ENCODE measurements around the gene KIF19. TPM values are rescaled to one million over a fixed set of nuclear protein-coding genes. Genes with fewer than 3 reads are reported as not detected.

Gene KIF19
- total RNA-seq, 4 donors from 2014 or later, result 0.41 to 1.8 (median 0.62) TPM; not detected in 1

DNA sequence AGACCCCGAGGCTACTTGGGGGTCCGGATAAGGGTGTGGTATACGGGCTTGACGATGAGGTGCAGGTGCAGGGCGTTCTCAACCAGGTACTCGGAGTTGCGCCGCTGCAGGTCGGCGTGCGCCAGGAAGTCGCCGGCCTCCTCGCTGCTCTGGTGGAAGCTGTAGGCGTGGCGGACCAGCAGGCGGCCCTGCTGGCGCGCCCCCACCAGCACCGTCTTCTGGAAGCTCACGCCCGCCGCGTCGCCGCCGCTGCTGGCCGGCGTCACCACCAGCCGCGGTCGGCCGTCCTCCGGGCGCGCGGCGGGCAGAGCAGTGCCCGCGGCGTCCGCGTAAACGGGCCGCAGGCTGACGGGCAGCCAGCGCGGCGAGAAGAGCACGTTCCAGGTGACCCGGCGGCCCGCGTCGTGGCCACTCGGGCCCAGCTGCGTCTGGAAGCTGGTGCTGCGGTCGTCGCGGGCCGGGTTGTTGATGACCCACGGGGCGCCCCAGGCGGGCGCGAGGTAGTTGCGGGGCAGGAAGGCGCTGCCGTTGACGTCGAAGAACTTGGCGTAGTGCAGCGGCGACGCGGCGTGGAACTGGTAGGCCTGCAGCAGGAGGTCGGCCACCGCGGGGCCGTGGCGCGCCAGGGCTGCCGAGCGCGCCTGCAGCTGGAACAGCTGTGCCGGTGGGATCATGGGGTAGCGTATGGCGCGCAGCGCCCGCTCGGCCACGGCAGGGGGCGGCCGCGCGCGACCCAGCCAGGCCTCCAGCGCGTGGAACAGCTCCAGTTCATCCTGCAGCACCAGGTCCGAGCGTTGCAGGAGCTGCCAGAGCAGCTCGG lies 30.8 kb downstream of the KIF19 start:
- ATAC-seq, result no peak
- peak overlapping the region in 1 of 4 donors; percentile 19 for H3K4me3 ChIP-seq

DNA sequence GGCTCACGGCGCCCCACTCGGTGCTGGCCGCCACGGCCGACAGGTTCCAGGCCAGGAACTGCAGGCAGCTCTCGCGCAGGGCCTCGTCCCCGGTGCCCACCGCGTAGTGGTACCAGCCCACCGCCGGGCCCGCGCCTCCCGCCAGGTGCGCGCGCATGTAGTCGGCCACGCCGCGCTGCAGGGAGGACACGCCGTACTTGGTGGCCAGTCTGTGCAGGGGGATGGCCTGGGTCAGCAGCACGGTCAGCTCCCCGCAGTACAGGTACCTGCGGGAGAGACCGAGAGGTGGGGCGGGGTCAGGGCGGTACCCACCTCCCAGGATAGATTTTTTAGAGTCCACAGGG lies 31.4 kb downstream of the KIF19 start:
- intact Hi-C loops (cut with DNase I; ENCODE audit: low total_unique reads) (no loop called here), in situ Hi-C loops (cut with MboI; ENCODE audit: low sequenced_read_pairs in 4 of 4) (loop anchor here in 1 of 4 donors (25.0 kb wide), 1 partner anchor 145 kb away; the partner anchor contains the start of genes RPL38 and TTYH2)
- H3K4me1 ChIP-seq, result no peaks in the 10 kb centered on the region
- no peaks in the 10 kb centered on the region for H3K36me3 ChIP-seq
- H3K4me3 ChIP-seq, result peak overlapping the region in 1 of 4 donors; percentile 19
- no peak overlapping the region for H3K27ac ChIP-seq
- ATAC-seq (no peak), DNase-seq (no peak)
- H3K27me3 ChIP-seq, result peaks cover 74 to 76% (median 74%) of the 10 kb centered on the region in 3 donors
- no peaks in the 10 kb centered on the region for H3K9me3 ChIP-seq
- TF ChIP-seq, protein P1, sequence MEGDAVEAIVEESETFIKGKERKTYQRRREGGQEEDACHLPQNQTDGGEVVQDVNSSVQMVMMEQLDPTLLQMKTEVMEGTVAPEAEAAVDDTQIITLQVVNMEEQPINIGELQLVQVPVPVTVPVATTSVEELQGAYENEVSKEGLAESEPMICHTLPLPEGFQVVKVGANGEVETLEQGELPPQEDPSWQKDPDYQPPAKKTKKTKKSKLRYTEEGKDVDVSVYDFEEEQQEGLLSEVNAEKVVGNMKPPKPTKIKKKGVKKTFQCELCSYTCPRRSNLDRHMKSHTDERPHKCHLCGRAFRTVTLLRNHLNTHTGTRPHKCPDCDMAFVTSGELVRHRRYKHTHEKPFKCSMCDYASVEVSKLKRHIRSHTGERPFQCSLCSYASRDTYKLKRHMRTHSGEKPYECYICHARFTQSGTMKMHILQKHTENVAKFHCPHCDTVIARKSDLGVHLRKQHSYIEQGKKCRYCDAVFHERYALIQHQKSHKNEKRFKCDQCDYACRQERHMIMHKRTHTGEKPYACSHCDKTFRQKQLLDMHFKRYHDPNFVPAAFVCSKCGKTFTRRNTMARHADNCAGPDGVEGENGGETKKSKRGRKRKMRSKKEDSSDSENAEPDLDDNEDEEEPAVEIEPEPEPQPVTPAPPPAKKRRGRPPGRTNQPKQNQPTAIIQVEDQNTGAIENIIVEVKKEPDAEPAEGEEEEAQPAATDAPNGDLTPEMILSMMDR (IDR thresholded peaks at IDR 0.05 in 4 of 5, conservative IDR thresholded peaks at IDR 0.05 in 1 of 5), result no peak
- TF ChIP-seq POLR2A (IDR thresholded peaks at IDR 0.05), result no peak

More for the DNA sequence above, 30.8 kb downstream of the KIF19 start:
- no peak overlapping the region for H3K27ac ChIP-seq
- intact Hi-C loops (cut with DNase I; ENCODE audit: low total_unique reads) (no loop called here), in situ Hi-C loops (cut with MboI; ENCODE audit: low sequenced_read_pairs in 4 of 4) (loop anchor here in 1 of 4 donors (25.0 kb wide), 1 partner anchor 145 kb away; the partner anchor contains the start of genes RPL38 and TTYH2)
- no peak for DNase-seq
- H3K27me3 ChIP-seq, result peaks cover 77 to 81% (median 80%) of the 10 kb centered on the region in 3 donors
- no peaks in the 10 kb centered on the region for H3K9me3 ChIP-seq
- TF ChIP-seq POLR2A (IDR thresholded peaks at IDR 0.05), result no peak
- TF ChIP-seq, protein P1 (IDR thresholded peaks at IDR 0.05 in 4 of 5, conservative IDR thresholded peaks at IDR 0.05 in 1 of 5), result no peak
- H3K36me3 ChIP-seq, result no peaks in the 10 kb centered on the region
- H3K4me1 ChIP-seq, result no peaks in the 10 kb centered on the region

GRCh38 chr17:74358697-74359096 lies 32.7 kb downstream of the KIF19 start:
- in situ Hi-C loops (cut with MboI; ENCODE audit: low sequenced_read_pairs in 4 of 4), result loop anchor here in 1 of 4 donors (25.0 kb wide), 1 partner anchor 146 kb away; the partner anchor contains the start of genes RPL38 and TTYH2

GRCh38 chr17:74359916-74360315 lies 33.9 kb downstream of the KIF19 start:
- Histone ChIP-seq H3K36me3 (no peaks in the 10 kb centered on the region), H3K9me3 (no peaks in the 10 kb centered on the region), H3K4me3 (no peak overlapping the region), H3K4me1 (no peaks in the 10 kb centered on the region), H3K27ac (no peak overlapping the region), H3K27me3 (peaks cover 50 to 52% (median 51%) of the 10 kb centered on the region in 3 donors)
- intact Hi-C loops (cut with DNase I; ENCODE audit: low total_unique reads) (loop anchor here (10.0 kb wide), 1 partner anchor 145 kb away; the partner anchor contains the start of gene TTYH2), in situ Hi-C loops (cut with MboI; ENCODE audit: low sequenced_read_pairs in 4 of 4) (loop anchor here (10.0 to 25.0 kb wide), 3 partner anchors 55 to 155 kb away; partner anchors contain the start of genes RPL38 (in 3 of the 4) and TTYH2 (in 1 of the 4))
- ATAC-seq (no peak), DNase-seq (no peak)
- TF ChIP-seq POLR2A (IDR thresholded peaks at IDR 0.05), result no peak
- TF ChIP-seq, protein P1 (IDR thresholded peaks at IDR 0.05 in 4 of 5, conservative IDR thresholded peaks at IDR 0.05 in 1 of 5), result no peak

More at GRCh38 chr17:74358697-74359096, 32.7 kb downstream of the KIF19 start:
- Histone ChIP-seq H3K36me3 (no peaks in the 10 kb centered on the region), H3K4me3 (no peak overlapping the region), H3K27me3 (peaks cover 63 to 64% (median 63%) of the 10 kb centered on the region in 3 donors), H3K27ac (no peak overlapping the region), H3K9me3 (no peaks in the 10 kb centered on the region), H3K4me1 (no peaks in the 10 kb centered on the region)
- ATAC-seq (no peak), DNase-seq (no peak)
- intact Hi-C loops (cut with DNase I; ENCODE audit: low total_unique reads), result no loop called here
- TF ChIP-seq, protein P1 (IDR thresholded peaks at IDR 0.05 in 4 of 5, conservative IDR thresholded peaks at IDR 0.05 in 1 of 5), result no peak
- TF ChIP-seq POLR2A (IDR thresholded peaks at IDR 0.05), result no peak
